Keratinocyte (primary cell): ENCODE results near the gene DTNB.
"Not testable (repeated sequence)": the region's sequence is repeated elsewhere in the genome, so short reads cannot be mapped to it uniquely, and the experiment has no call there.

ENCODE experiments used
- EZH2 ChIP-seq: IDR thresholded peaks from one replicate; pipeline ENCODE4 v1.6.1; 2012; ENCODE audit warnings: inconsistent platforms, mild to moderate bottlenecking, low read length, moderate library complexity
- TF ChIP-seq, protein P1 (sequence below), 3 experiments: IDR thresholded peaks in 1 of 3; conservative IDR thresholded peaks in 1 of 3; optimal IDR thresholded peaks in 1 of 3; 2 replicates in 2 of 3; 3 replicates in 1 of 3; pipeline versions ENCODE3 to v1.5.1; 2011; ENCODE audit warnings: low read length in 3 of 3, mild to moderate bottlenecking in 3 of 3, moderate library complexity in 2 of 3, control low read depth in 1 of 3, inconsistent platforms in 1 of 3; ENCODE audit not compliant: insufficient read depth in 2 of 3; ENCODE audit errors: extremely low read depth in 1 of 3

DNA sequence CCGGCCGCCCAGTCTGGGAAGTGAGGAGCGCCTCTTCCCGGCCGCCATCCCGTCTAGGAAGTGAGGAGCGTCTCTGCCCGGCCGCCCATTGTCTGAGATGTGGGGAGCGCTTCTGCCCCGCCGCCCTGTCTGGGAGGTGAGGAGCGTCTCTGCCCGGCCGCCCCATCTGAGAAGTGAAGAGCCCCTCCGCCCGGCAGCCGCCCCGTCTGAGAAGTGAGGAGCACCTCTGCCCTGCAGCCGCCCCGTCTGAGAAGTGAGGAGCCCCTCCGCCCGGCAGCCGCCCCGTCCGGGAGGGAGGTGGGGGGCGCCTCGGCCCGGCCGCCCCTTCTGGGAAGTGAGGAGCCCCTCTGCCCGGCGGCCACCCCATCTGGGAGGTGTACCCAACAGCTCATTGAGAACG is 32.2 kb upstream of the DTNB start:
- TF ChIP-seq, protein P1, sequence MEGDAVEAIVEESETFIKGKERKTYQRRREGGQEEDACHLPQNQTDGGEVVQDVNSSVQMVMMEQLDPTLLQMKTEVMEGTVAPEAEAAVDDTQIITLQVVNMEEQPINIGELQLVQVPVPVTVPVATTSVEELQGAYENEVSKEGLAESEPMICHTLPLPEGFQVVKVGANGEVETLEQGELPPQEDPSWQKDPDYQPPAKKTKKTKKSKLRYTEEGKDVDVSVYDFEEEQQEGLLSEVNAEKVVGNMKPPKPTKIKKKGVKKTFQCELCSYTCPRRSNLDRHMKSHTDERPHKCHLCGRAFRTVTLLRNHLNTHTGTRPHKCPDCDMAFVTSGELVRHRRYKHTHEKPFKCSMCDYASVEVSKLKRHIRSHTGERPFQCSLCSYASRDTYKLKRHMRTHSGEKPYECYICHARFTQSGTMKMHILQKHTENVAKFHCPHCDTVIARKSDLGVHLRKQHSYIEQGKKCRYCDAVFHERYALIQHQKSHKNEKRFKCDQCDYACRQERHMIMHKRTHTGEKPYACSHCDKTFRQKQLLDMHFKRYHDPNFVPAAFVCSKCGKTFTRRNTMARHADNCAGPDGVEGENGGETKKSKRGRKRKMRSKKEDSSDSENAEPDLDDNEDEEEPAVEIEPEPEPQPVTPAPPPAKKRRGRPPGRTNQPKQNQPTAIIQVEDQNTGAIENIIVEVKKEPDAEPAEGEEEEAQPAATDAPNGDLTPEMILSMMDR (optimal IDR thresholded peaks at IDR 0.05 in 1 of 3, IDR thresholded peaks at IDR 0.05 in 1 of 3, conservative IDR thresholded peaks at IDR 0.05 in 1 of 3; ENCODE audit: extremely low read depth in 1 of 3, insufficient read depth in 2 of 3, low read length in 3 of 3), result not testable (repeated sequence)
- TF ChIP-seq EZH2, result not testable (repeated sequence)
